ENCODE measurements around the gene CAD. TPM values are rescaled to one million over a fixed set of nuclear protein-coding genes. Genes with fewer than 3 reads are reported as not detected.

The CAD gene
- total and polyA plus RNA-seq, 2 donors (not counting 1 experiment from before 2014, with no cell fraction given): 11.9 to 32.0 TPM

GRCh38 chr2:27275211-27276150 is 58.3 kb downstream of the CAD start, which contains the start of gene DNAJC5G:
DNAJC5G (plus strand) TSS chr2:27275433; CDS start chr2:27276729, 1,296 bp downstream.
- H3K27ac ChIP-seq (ENCODE audit: insufficient read depth, low read length): no peak within 1 kb of the TSS
- H3K9ac ChIP-seq (ENCODE audit: insufficient read depth, low read length): no peak within 1 kb of the TSS
- no peaks in the 10 kb centered on the region for H3K36me3 ChIP-seq (ENCODE audit: control insufficient read depth, insufficient read depth, low read length)
- H3K4me2 ChIP-seq (ENCODE audit: extremely low read depth, insufficient read depth, low read length): no peak within 1 kb of the TSS
- no peaks in the 10 kb centered on the region for H3K4me1 ChIP-seq (ENCODE audit: control insufficient read depth, extremely low read depth, insufficient read depth, low read length)
- no peaks in the 10 kb centered on the region for H3K79me2 ChIP-seq (ENCODE audit: control insufficient read depth, insufficient read depth, low read length)
- H3K27me3 ChIP-seq (ENCODE audit: control insufficient read depth, insufficient read depth, low read length): peaks cover 13% of the 10 kb centered on the region
- no peaks in the 10 kb centered on the region for H4K20me1 ChIP-seq (ENCODE audit: control insufficient read depth, extremely low read depth, insufficient read depth, low read length)
- no peak for DNase-seq (ENCODE audit: low read depth in 2 of 2)
- no peaks in the 10 kb centered on the region for H3K9me3 ChIP-seq (ENCODE audit: control insufficient read depth, insufficient read depth, low read depth, low read length)
- no peak within 1 kb of the TSS for H2AFZ ChIP-seq (ENCODE audit: low read length)
- TF ChIP-seq, protein P1, sequence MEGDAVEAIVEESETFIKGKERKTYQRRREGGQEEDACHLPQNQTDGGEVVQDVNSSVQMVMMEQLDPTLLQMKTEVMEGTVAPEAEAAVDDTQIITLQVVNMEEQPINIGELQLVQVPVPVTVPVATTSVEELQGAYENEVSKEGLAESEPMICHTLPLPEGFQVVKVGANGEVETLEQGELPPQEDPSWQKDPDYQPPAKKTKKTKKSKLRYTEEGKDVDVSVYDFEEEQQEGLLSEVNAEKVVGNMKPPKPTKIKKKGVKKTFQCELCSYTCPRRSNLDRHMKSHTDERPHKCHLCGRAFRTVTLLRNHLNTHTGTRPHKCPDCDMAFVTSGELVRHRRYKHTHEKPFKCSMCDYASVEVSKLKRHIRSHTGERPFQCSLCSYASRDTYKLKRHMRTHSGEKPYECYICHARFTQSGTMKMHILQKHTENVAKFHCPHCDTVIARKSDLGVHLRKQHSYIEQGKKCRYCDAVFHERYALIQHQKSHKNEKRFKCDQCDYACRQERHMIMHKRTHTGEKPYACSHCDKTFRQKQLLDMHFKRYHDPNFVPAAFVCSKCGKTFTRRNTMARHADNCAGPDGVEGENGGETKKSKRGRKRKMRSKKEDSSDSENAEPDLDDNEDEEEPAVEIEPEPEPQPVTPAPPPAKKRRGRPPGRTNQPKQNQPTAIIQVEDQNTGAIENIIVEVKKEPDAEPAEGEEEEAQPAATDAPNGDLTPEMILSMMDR (conservative IDR thresholded peaks at IDR 0.05 in 1 of 2, IDR thresholded peaks at IDR 0.05 in 1 of 2; ENCODE audit: low read depth in 1 of 2, low read length in 2 of 2): no peak
- TF ChIP-seq EZH2 (IDR thresholded peaks at IDR 0.05; ENCODE audit: low read length, missing control alignments): no peak
- no peak within 1 kb of the TSS for H3K4me3 ChIP-seq (replicated peaks in 1 of 4; ENCODE audit: control extremely low read depth in 1 of 4, insufficient read depth in 1 of 4, low read depth in 3 of 4, low read length in 4 of 4)

GRCh38 chr2:27278010-27278409 is 60.8 kb downstream of the CAD start:
- H3K9me3 ChIP-seq (ENCODE audit: control insufficient read depth, insufficient read depth, low read depth, low read length): no peaks in the 10 kb centered on the region
- peaks cover 10% of the 10 kb centered on the region for H3K27me3 ChIP-seq (ENCODE audit: control insufficient read depth, insufficient read depth, low read length)
- H3K4me3 ChIP-seq (replicated peaks in 1 of 4; ENCODE audit: control extremely low read depth in 1 of 4, insufficient read depth in 1 of 4, low read depth in 3 of 4, low read length in 4 of 4): no peak overlapping the region
- peaks cover 6% of the 10 kb centered on the region for H3K4me1 ChIP-seq (ENCODE audit: control insufficient read depth, extremely low read depth, insufficient read depth, low read length)
- H2AFZ ChIP-seq (ENCODE audit: low read length): no peak overlapping the region
- H3K9ac ChIP-seq (ENCODE audit: insufficient read depth, low read length): no peak overlapping the region
- DNase-seq (ENCODE audit: low read depth in 2 of 2): no peak
- no peak for TF ChIP-seq EZH2 (IDR thresholded peaks at IDR 0.05; ENCODE audit: low read length, missing control alignments)
- no peak overlapping the region for H3K4me2 ChIP-seq (ENCODE audit: extremely low read depth, insufficient read depth, low read length)
- no peaks in the 10 kb centered on the region for H3K36me3 ChIP-seq (ENCODE audit: control insufficient read depth, insufficient read depth, low read length)
- H3K27ac ChIP-seq (ENCODE audit: insufficient read depth, low read length): no peak overlapping the region
- H3K79me2 ChIP-seq (ENCODE audit: control insufficient read depth, insufficient read depth, low read length): no peaks in the 10 kb centered on the region
- H4K20me1 ChIP-seq (ENCODE audit: control insufficient read depth, extremely low read depth, insufficient read depth, low read length): no peaks in the 10 kb centered on the region

GRCh38 chr2:27280826-27281225 is 63.7 kb downstream of the CAD start:
- Histone ChIP-seq H3K4me3 (replicated peaks in 1 of 4; ENCODE audit: control extremely low read depth in 1 of 4, insufficient read depth in 1 of 4, low read depth in 3 of 4, low read length in 4 of 4) (no peak overlapping the region), H4K20me1 (ENCODE audit: control insufficient read depth, extremely low read depth, insufficient read depth, low read length) (no peaks in the 10 kb centered on the region), H3K9ac (ENCODE audit: insufficient read depth, low read length) (no peak overlapping the region), H3K4me1 (ENCODE audit: control insufficient read depth, extremely low read depth, insufficient read depth, low read length) (peaks cover 7% of the 10 kb centered on the region), H3K4me2 (ENCODE audit: extremely low read depth, insufficient read depth, low read length) (no peak overlapping the region), H3K36me3 (ENCODE audit: control insufficient read depth, insufficient read depth, low read length) (no peaks in the 10 kb centered on the region), H3K27me3 (ENCODE audit: control insufficient read depth, insufficient read depth, low read length) (peaks cover 10% of the 10 kb centered on the region), H2AFZ (ENCODE audit: low read length) (no peak overlapping the region), H3K9me3 (ENCODE audit: control insufficient read depth, insufficient read depth, low read depth, low read length) (no peaks in the 10 kb centered on the region), H3K27ac (ENCODE audit: insufficient read depth, low read length) (no peak overlapping the region), H3K79me2 (ENCODE audit: control insufficient read depth, insufficient read depth, low read length) (no peaks in the 10 kb centered on the region)
- TF ChIP-seq, protein P1 (conservative IDR thresholded peaks at IDR 0.05 in 1 of 2, IDR thresholded peaks at IDR 0.05 in 1 of 2; ENCODE audit: low read depth in 1 of 2, low read length in 2 of 2): no peak
- TF ChIP-seq EZH2 (IDR thresholded peaks at IDR 0.05; ENCODE audit: low read length, missing control alignments): no peak
- DNase-seq (ENCODE audit: low read depth in 2 of 2): no peak
